Fibroblast of pulmonary artery (primary cell): ENCODE results near the gene CELF6.

Experiments
- DNase-seq: peaks from one replicate; pipeline ENCODE4 v3.0.0-alpha.2; 2010; ENCODE audit warnings: low read depth
- H3K4me3 ChIP-seq: replicated peaks from 2 replicates; pipeline ENCODE4 v1.5.1; 2011; ENCODE audit warnings: low read depth, mild to moderate bottlenecking, control low read depth, low read length, moderate library complexity
- TF ChIP-seq, protein P1 (sequence below): IDR thresholded peaks from 2 replicates; pipeline ENCODE4 v1.5.1; 2011; ENCODE audit warnings: mild to moderate bottlenecking, control low read depth, low read length, inconsistent platforms; ENCODE audit errors: missing control alignments

CELF6 gene

GRCh38 chr15:72252663-72253299 lies 67.2 kb downstream of the CELF6 start:
- TF ChIP-seq, protein P1, sequence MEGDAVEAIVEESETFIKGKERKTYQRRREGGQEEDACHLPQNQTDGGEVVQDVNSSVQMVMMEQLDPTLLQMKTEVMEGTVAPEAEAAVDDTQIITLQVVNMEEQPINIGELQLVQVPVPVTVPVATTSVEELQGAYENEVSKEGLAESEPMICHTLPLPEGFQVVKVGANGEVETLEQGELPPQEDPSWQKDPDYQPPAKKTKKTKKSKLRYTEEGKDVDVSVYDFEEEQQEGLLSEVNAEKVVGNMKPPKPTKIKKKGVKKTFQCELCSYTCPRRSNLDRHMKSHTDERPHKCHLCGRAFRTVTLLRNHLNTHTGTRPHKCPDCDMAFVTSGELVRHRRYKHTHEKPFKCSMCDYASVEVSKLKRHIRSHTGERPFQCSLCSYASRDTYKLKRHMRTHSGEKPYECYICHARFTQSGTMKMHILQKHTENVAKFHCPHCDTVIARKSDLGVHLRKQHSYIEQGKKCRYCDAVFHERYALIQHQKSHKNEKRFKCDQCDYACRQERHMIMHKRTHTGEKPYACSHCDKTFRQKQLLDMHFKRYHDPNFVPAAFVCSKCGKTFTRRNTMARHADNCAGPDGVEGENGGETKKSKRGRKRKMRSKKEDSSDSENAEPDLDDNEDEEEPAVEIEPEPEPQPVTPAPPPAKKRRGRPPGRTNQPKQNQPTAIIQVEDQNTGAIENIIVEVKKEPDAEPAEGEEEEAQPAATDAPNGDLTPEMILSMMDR, result no peak
- H3K4me3 ChIP-seq, result no peak overlapping the region
- no peak for DNase-seq

DNA sequence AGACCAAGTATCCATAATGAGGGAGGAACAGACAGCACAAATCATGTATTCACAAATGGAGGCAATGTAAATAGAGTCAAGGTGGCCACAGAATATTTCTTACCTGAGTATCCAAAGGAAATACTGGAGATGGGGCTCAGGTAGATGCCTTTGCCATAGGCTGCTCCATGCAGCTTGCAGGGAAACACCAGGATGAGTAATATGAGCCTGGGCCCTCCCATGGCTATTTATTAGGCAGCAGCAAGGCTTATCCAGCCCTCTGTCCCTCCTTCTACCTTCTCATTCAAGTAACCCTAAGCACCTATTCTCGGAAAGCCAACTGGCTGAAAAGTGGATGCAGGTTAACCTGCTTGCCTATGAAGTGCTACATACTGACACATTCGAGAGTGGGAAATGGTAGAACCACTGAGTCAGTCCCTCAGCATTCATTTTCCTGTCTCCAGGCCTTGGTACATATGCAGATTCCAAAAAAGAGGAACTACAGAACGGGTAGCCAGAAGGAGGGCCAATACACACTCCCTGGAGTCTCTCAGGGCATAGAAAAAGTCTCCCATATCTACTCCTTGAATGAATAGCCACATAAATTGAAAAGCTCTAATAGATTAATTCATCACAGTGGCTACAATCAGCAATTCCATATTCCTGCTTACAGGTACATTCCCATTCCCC lies 70.7 kb downstream of the CELF6 start:
- TF ChIP-seq, protein P1, result no peak

DNA sequence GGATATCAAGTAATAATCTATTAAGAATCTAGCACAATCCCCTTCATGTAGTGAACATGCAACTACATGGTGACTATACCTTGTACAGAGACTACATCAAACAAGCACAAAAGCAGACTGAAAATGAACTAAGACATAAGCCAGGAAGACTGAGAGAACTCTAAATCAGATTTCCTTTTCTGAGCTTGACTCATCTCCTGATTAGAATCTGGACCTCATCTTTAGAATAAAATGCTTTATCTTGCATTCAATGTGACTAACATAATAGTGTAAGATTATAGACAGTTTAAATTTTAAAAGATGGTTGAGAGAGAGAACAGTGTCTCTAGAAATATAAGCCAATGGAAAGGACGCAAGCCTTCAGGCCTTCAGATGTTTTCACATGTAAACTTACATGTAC lies 71.4 kb downstream of the CELF6 start:
- TF ChIP-seq, protein P1, result no peak
- no peak overlapping the region for H3K4me3 ChIP-seq
- DNase-seq, result no peak

More for the DNA sequence above, 70.7 kb downstream of the CELF6 start:
- DNase-seq, result no peak
- H3K4me3 ChIP-seq, result no peak overlapping the region

- TF ChIP-seq, protein P1, result no peak
- no peak for DNase-seq
- no peak overlapping the region for H3K4me3 ChIP-seq
Observed at GRCh38 chr15:72242775-72243370, 77.1 kb downstream of the CELF6 start.

DNA sequence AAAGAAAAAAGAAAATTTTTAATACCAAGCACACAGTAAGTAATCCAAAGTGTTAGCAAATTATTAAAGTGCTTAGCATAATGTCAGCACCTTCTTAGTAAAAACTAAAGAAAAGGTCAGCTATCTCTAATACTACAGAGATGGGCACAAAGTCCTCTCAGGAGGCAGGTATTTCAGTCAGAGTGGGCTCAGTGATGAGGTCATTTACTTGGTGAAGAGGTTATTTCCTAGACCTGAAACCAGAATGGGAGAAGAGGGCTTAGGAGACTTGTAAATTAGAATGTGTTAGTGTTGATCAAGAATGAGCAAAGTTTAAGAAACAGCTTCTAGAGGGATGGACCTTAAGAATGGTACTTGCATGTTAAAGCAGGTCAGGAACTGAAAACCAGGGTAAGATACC lies 80.3 kb downstream of the CELF6 start:
- H3K4me3 ChIP-seq, result no peak overlapping the region
- TF ChIP-seq, protein P1, result no peak
- DNase-seq, result no peak

GRCh38 chr15:72238586-72238985 lies 81.4 kb downstream of the CELF6 start:
- no peak for DNase-seq
- TF ChIP-seq, protein P1, result no peak

More at GRCh38 chr15:72238586-72238985, 81.4 kb downstream of the CELF6 start:
- H3K4me3 ChIP-seq, result no peak overlapping the region
